NCI-H345 treated with DMSO at 0.1 percent for 48 hours (cell line): ENCODE results near the gene ALMS1.
"Not testable (repeated sequence)": the region's sequence is repeated elsewhere in the genome, so short reads cannot be mapped to it uniquely, and the experiment has no call there.

Experiments used
- DNase-seq: peaks from one replicate; lab custom pipeline; 2025; ENCODE audit not compliant: unreplicated experiment; lab: John Stamatoyannopoulos, UW

Gene ALMS1

DNA sequence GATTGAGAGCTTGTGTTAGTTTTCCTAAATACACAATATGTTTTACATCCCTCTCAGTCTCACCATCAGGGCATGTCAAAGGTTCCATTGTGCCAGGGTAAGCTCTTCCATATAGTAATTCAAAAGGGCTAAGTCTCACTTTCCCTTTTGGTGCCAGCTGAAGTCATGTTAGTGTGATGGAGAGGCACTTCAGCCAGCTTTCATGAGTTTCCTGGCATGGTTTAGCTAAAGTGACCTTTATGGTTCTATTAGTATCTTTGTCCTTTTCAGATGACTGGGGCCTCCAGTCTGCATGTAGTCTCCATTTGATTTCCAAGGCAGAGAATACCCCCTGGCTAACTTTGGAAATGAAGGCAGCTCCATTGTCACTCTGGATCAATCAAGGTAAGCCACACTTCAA is 229.4 kb downstream of the ALMS1 start:
- no peak for DNase-seq

DNA sequence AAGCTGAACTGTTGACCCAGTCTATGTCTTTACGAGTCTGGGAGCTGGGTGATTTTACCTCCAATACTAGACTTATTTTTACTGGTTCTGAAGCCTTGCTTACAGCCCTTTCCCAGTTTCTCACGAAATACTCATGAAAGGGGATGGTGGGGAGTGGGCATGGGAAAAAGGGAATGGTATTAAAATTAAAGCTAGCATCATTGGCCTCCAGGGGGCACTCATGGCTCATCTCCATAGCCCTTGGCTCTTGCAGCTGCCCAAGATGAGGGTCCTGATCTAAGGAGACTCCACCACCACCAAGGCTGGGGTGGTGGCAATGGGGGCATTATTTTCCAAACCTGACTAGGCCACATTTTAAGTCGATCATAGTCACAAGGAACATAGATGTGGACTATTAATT is 234.3 kb downstream of the ALMS1 start:
- DNase-seq = not testable (repeated sequence)

DNA sequence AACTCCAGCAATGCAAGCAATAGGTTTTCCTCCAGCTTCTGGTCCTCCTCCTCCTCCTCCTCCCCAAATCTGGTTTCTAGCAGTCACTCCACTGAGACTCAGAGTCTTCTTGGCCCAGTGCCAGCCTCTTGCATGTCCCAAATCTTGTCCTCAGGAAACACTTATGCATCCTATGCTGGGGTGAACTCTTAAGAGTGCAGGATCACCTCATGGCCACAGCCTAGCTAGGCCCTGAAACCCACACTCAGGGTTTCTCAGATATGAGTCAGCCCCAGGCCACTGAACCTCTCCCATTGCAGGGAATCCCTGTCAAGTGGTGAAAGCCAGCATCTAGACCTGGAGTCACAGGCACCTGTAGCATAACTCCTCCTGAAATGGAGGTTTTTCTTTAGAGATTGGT is 238.4 kb downstream of the ALMS1 start:
- not testable (repeated sequence) for DNase-seq

DNA sequence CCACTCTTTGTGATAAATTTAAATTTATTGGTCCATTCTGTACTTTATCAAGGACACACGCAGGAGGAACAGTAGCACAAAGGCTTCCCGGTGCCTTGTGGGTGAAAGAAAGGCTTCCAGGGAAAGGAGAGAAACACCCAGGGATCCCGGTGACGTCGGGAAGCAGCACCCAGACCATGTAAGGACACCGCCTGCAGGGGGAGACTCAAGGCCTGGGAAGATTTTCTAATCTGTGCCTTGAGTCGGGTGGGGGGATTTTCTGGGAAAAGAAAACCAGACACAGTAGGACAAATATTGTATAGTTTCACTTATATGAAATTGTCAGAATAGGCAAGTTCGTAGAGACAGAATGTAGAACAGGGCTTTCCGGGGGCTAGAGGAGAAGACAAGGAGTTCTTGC is 239.0 kb downstream of the ALMS1 start:
- DNase-seq = not testable (repeated sequence)

DNA sequence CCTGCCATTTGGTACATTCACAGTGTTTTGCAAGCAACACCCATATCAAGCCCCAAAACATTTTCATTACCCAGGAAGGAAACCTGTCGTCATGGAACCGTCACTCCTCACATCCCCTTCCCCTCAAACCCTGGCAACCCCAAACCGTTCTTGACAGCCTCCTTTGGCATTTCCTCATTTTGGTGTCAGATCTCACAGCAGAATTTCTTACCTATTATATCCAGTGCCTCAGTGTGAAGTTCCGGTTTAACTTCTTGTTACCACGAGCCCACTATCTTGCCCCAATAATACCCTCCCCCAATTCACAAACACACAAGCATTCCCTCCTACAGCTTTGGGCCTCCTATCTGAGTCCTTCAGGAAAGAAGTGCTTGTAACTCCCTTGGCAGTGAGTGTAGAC is 240.6 kb downstream of the ALMS1 start:
- DNase-seq = not testable (repeated sequence)

DNA sequence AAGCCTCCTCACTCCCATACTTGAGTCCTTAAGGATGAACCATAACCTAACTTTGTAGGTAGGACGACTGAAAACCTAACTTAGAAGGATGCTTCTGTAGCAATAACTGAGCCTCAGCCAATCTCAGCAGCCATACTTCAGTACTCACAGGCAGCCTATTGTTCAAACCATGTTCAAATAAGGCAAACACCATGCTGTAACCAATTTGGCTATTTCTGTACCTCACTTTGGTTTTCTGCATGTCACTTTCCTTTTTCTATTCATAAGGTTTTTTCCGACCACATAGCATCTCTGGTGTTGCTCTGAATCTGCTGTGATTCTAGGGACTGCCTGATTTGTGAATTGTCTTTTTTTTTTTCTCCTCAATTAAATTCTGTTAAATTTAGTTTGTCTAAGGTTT is 242.9 kb downstream of the ALMS1 start:
- DNase-seq = not testable (repeated sequence)

DNA sequence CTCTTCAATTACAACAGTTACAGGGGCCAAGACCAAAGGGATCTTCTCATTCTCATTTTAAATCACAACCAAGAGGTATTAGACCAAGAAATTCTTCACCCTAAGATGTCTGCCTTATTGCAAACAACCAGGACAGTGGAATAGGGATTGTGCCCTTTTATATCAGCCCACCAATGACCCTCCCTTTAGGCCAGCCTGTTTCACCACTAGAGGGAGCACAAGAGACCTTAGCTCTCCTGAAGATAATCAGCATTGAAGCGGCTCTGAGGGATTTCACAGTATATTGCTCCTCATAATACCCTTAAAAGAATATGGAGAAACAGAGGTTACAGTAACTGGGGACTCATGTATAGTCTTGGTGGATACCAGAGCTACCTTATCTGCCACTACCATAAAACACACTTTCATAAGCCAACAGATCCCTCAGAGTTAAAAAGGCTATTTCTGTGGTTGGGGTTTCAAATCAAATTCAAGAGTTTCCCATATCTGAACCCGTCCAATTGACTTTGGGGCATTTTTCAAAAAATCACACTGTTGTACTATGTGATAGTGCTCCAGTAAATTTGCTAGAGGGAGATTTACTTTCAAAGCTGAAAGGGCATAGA is 245.1 kb downstream of the ALMS1 start:
- not testable (repeated sequence) for DNase-seq

DNA sequence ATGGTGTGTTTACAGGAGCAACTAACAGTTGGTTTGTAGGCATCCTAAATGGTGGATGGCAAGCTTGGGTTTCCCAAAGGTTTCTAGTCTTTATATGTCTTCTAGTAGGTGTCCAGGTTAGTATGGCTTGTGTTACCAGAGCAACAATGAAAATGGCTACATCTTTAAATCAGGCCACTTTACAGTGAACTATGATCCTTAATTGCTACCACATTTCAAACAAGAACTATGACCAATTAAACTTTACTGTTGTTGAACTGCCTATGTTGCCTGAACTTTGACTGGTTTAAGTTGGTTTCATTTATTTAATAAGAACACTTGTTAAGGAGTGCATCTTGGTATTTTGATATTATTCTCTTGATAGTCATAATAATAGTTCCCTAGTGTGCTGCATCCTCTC is 251.3 kb downstream of the ALMS1 start:
- not testable (repeated sequence) for DNase-seq

DNA sequence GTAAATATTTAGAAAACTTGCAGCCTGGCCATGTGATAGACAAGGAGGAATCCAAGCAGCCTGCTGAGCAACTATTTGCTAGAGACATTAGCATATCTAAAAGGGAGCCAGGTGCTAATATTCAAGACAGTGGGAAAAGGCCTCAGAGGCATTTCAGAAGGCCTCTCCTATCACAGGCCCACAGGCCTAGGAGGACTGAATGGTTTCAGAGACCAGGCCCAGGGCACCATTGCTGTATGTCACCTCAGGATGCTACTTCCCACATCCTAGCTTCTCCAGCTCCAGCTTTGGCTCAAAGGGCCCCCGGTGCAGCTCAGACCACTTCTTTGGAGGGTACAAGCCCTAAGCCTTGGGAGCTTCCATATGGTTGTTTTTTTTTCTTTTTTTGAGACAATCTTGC is 252.8 kb downstream of the ALMS1 start:
- no peak for DNase-seq

DNA sequence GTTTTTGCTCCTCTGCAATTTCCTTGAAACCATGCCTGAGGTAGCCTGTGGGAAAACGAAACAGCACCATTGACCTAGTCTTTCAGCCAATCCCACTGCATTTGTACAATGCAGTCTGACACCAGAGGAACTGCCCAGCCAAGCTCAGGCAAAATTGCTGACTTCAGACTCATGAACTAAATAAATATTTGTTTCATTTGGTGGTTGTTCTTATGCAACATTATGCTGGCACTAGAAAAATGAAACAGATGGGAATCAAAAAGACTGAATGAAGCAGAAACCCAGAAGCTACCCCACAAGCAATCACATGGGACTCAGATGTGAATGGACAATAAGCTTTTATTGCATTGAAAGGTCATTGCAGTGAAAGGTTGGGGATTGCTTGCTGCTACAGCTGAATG is 254.9 kb downstream of the ALMS1 start:
- DNase-seq = no peak

DNA sequence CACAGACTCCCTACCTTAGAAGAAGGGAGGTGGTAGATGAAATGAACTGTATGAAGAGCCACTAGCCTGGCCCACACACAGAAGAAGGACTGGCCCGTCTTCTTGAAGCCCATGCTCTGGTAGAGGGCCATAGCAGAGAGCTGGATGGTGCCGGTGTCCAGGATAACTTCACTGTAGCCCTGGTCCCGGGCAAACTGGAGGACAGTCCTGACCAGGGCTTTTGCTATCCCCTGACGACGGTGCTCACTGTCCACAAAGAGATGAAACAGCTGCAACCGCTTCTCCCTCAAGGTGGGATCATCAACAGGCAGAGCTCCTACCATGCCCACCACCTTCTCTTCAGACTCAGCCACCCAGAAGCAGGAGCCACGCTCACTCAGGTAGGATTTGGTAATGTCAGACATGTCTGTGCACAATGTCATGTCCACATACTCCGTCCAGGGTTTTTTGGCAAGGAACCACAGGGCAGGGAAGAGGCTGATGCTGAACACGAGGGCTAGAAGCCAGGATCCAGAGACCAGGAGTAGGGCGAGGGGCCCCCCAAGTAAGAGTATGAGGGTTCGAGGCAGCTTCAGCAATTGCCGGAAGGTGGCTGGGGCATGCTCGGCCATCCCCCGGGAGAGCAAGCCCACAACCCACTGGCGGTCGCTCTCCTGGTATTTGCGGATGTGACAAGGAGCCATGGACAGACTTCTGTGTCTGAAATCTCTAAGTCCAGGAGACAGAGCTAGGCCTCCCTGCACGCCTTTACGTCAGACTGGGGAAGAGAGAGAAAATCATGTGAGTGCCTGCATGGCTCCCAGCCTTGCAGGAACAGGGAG is 255.5 kb downstream of the ALMS1 start:
- no peak for DNase-seq

DNA sequence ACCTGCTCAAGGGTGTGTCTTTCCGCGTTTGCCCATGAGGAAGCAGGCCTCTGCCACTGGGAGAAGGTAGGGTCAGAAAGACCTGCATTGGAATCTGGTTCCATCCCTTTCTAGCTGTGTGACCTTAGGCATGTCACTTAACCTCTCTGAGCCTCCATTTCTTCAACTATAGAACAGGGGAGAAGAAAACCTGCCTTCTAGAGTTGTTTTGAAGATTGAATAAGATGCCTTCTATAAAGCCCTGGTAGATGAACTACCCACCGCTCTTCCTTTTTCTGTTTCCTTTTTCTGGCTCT is 256.1 kb downstream of the ALMS1 start:
- no peak for DNase-seq

DNA sequence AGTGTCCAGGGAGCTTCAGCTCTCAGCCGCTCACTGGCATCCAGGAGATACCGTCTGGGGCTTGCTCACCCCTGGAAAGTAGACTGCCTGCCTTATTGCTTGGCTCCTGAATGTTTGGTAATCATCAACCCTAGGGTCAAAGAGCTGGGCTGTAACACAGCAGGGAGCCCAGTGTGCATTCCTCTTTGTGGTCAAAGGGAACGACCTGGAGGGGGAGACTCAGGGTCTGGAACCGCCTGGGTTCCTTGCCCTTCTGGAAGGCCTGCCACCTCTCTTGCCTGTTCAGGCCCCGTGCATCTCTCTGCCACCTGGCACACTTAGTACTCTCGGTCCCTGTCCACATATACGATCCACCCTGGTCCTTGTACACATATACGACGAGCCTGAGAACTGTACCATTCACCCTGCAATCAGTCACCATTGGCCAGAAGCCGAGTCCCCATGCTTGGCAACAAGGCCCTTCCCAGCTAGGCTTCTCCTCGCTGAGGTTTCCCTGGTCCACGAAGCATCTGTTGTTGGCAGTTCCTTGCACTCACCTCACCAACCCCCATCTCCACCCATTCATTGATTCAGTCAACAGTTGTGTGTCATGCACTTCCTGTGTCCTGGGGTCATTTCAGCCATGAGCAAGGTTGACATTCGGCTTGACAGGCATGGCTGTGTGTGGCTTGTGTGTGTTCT is 256.8 kb downstream of the ALMS1 start, which contains the start of gene NAT8:
NAT8 (minus strand) TSS at position 85 of the 681 bp plus-strand sequence. CDS start 794 bp downstream, outside the sequence.
- no peak for DNase-seq

DNA sequence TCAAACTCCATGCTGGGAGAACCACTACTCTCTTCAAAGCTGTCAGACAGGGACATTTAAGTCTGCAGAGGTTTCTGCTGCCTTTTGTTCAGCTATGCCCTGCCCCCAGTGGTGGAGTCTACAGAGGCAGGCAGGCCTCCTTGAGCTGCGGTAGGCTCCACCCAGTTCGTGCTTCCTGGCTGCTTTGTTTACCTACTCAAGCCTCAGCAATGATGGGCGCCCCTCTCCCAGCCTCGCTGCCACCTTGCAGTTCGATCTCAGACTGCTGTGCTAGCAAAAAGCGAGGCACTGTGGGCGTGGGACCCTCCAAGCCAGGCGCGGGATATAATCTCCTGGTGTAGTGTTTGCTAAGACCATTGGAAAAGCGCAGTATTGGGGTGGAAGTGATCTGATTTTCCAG is 262.1 kb downstream of the ALMS1 start:
- DNase-seq = not testable (repeated sequence)

DNA sequence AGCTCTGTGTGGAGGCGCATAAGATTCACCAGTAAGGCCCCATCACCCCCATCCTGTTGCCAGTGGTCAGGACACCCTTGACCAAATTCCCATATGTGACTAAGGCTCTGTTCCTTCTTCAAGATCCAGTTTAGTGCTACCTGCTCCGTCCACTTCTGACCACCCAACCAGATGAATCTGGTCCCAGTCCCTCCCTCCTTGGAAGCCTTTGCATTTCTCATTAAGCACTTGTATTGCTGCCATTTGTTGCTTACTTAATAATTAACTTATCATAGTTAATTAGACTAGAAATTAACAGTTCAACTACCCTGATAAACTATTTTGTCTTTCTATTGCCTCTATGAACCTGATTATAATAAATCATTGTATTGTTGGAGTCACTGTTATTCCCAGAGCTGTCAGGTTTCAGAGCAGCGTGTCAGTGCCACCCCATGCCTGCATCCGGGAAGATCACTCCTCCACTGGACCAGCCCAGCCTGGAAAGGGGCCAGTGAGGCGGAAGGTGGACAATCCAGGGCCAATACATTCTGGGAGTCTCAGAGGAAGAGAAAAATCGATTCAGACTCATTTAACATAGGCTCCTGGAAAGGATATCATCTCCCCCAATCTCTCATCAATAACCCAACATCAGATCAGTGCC is 266.1 kb downstream of the ALMS1 start:
- no peak for DNase-seq

DNA sequence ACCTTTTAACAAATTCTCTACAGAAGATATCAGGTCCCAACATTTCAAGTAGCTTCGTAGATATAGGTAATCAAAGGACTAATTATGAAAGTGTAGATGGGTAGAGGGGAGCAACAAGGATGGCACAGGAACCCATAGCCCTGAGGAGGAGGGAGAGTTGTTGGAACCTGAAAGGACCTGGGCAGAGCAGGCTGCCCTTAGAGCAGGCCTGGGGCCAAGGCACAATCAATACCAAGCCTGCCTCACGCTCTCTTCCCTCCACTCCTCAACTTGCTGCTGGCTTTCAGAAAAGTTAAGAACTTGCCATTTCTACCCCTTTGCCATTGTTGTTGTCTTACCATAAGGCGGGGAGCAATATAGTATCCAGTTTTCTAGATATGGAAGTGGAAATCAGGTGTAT is 266.7 kb downstream of the ALMS1 start:
- no peak for DNase-seq

DNA sequence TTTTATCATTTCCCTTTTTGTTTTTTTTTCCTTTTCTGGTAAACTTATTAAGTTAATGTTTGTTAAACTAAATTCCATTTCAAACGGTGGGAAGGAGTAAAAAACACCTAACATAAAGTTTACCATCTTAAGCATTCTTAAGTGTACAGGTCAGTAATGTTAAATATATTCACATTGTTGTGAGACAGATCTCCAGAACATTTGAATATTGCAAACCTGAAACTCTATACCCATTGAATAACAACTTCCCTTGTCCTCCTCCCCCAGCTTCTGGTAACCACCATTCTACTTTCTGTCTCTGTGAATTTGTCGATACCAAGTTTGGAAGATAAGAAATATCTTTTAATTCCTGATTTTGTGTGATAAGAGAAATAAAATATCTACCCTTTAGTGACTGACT is 268.5 kb downstream of the ALMS1 start:
- DNase-seq = no peak
